ENCODE results near the gene OR2C1.

Gene OR2C1

DNA sequence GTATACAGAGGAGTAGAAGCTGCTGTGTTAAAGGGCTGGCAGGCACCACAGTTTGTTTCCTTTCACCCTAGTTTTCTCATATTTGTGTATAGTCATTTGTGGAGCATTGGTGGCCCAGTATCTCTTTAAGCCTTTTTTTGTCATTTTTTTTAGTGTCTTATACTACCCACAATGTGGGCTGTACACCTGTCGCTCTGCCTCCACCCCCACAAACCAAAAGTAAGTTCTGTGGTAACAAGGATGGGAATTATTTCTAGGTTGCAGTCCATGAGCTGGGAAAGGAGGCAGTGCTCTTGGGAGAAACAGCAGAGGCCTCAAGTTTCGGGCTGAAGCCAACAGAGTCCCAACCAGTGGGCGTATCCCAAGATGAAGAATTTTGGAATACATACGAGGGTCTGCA lies 44.2 kb upstream of the OR2C1 start:
- ATAC-seq: no peak
- no peak for TF ChIP-seq SNAI2 (CRISPR knock-in tag; IDR thresholded peaks at IDR 0.05)
- TF ChIP-seq, protein P1, sequence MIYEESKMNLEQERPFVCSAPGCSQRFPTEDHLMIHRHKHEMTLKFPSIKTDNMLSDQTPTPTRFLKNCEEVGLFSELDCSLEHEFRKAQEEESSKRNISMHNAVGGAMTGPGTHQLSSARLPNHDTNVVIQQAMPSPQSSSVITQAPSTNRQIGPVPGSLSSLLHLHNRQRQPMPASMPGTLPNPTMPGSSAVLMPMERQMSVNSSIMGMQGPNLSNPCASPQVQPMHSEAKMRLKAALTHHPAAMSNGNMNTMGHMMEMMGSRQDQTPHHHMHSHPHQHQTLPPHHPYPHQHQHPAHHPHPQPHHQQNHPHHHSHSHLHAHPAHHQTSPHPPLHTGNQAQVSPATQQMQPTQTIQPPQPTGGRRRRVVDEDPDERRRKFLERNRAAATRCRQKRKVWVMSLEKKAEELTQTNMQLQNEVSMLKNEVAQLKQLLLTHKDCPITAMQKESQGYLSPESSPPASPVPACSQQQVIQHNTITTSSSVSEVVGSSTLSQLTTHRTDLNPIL (CRISPR knock-in tag; IDR thresholded peaks at IDR 0.05; ENCODE audit: low read depth): no peak
- no peak for TF ChIP-seq ZFP30 (CRISPR knock-in tag; IDR thresholded peaks at IDR 0.05)
- TF ChIP-seq ESRRG (CRISPR knock-in tag; IDR thresholded peaks at IDR 0.05): no peak
- TF ChIP-seq BACH2 (CRISPR knock-in tag; IDR thresholded peaks at IDR 0.05; ENCODE audit: borderline replicate concordance): no peak
- TF ChIP-seq, protein P2, sequence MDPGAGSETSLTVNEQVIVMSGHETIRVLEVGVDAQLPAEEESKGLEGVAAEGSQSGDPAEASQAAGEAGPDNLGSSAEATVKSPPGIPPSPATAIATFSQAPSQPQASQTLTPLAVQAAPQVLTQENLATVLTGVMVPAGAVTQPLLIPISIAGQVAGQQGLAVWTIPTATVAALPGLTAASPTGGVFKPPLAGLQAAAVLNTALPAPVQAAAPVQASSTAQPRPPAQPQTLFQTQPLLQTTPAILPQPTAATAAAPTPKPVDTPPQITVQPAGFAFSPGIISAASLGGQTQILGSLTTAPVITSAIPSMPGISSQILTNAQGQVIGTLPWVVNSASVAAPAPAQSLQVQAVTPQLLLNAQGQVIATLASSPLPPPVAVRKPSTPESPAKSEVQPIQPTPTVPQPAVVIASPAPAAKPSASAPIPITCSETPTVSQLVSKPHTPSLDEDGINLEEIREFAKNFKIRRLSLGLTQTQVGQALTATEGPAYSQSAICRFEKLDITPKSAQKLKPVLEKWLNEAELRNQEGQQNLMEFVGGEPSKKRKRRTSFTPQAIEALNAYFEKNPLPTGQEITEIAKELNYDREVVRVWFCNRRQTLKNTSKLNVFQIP (CRISPR knock-in tag; IDR thresholded peaks at IDR 0.05; ENCODE audit: borderline replicate concordance, low read depth): no peak
- no peak for TF ChIP-seq ZC3H10 (CRISPR knock-in tag; IDR thresholded peaks at IDR 0.05)
- TF ChIP-seq CSDC2 (CRISPR knock-in tag; IDR thresholded peaks at IDR 0.05): no peak
- no peak for TF ChIP-seq ZNF565 (CRISPR knock-in tag; conservative IDR thresholded peaks at IDR 0.05; ENCODE audit: low read depth)
- TF ChIP-seq ISL1 (CRISPR knock-in tag; IDR thresholded peaks at IDR 0.05): no peak
- TF ChIP-seq, protein P3, sequence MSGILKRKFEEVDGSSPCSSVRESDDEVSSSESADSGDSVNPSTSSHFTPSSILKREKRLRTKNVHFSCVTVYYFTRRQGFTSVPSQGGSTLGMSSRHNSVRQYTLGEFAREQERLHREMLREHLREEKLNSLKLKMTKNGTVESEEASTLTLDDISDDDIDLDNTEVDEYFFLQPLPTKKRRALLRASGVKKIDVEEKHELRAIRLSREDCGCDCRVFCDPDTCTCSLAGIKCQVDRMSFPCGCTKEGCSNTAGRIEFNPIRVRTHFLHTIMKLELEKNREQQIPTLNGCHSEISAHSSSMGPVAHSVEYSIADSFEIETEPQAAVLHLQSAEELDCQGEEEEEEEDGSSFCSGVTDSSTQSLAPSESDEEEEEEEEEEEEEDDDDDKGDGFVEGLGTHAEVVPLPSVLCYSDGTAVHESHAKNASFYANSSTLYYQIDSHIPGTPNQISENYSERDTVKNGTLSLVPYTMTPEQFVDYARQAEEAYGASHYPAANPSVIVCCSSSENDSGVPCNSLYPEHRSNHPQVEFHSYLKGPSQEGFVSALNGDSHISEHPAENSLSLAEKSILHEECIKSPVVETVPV (CRISPR knock-in tag; IDR thresholded peaks at IDR 0.05): no peak
- no peak for TF ChIP-seq ZNF8 (CRISPR knock-in tag; IDR thresholded peaks at IDR 0.05)
- no peak for TF ChIP-seq RARB (CRISPR knock-in tag; IDR thresholded peaks at IDR 0.05)

DNA sequence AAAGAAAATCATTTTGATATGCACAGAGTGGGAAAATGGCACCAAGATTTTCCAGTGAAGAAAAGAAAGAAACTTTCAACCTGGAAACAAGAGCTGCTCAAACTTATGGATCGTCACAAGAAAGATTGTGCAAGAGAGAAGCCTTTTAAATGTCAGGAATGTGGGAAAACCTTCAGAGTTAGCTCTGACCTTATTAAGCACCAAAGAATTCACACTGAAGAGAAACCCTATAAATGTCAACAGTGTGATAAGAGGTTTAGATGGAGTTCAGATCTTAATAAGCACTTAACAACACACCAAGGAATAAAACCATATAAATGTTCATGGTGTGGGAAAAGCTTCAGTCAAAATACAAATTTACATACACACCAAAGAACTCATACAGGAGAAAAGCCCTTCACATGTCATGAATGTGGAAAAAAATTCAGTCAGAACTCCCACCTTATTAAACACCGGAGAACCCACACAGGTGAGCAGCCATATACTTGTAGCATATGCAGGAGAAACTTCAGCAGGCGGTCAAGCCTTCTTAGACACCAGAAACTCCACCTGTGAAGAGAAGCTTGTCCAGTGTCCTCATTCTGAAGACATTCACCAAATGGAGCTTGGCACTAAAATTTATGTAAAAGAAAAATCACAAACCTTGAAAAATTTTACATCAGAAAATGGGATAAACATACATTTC lies 38.2 kb upstream of the OR2C1 start:
- no peak for TF ChIP-seq ZC3H10 (CRISPR knock-in tag; IDR thresholded peaks at IDR 0.05)
- TF ChIP-seq ZFP30 (CRISPR knock-in tag; IDR thresholded peaks at IDR 0.05): no peak
- TF ChIP-seq BACH2 (CRISPR knock-in tag; IDR thresholded peaks at IDR 0.05; ENCODE audit: borderline replicate concordance): no peak
- no peak for TF ChIP-seq OSR1 (CRISPR knock-in tag; IDR thresholded peaks at IDR 0.05)
- TF ChIP-seq ARNTL (CRISPR knock-in tag; IDR thresholded peaks at IDR 0.05; ENCODE audit: borderline replicate concordance, low read depth): no peak
- TF ChIP-seq ZNF70 (CRISPR knock-in tag; IDR thresholded peaks at IDR 0.05): no peak
- TF ChIP-seq, protein P2 (CRISPR knock-in tag; IDR thresholded peaks at IDR 0.05; ENCODE audit: borderline replicate concordance, low read depth): no peak
- no peak for ATAC-seq

DNA sequence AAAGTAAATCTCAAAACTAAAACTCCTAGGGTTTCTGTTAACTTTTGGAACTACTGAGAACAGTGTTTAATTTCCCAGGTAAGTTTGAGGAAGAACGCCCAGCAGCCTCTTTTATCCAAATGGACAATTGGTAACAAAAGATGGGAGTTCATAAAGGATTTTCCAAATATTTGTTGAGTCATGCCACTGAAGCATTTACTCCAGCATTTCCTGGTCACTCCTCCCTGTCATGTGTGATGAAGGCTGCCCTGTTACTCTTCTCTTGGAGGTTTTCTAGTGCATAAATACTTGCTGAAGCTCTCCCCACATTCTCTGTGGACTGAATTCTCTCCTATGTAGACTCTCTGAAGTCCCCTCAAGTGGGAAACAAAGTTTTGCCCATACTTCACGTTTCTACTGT lies 33.9 kb upstream of the OR2C1 start:
- TF ChIP-seq, protein P2 (CRISPR knock-in tag; IDR thresholded peaks at IDR 0.05; ENCODE audit: borderline replicate concordance, low read depth): no peak
- TF ChIP-seq ZNF565 (CRISPR knock-in tag; conservative IDR thresholded peaks at IDR 0.05; ENCODE audit: low read depth): no peak
- TF ChIP-seq TCF4 (CRISPR knock-in tag; IDR thresholded peaks at IDR 0.05; ENCODE audit: borderline replicate concordance): no peak
- TF ChIP-seq, protein P1 (CRISPR knock-in tag; IDR thresholded peaks at IDR 0.05; ENCODE audit: low read depth): no peak
- TF ChIP-seq OSR1 (CRISPR knock-in tag; IDR thresholded peaks at IDR 0.05): no peak
- no peak for TF ChIP-seq TOX (CRISPR knock-in tag; IDR thresholded peaks at IDR 0.05; ENCODE audit: borderline replicate concordance)
- TF ChIP-seq, protein P3 (CRISPR knock-in tag; IDR thresholded peaks at IDR 0.05): no peak
- ATAC-seq: no peak

All from SK-N-SH treated with all-trans-retinoic acid at 6 μM for 48 hours (cell line).